Right atrium auricular region (tissue), 2 donors: ENCODE measurements around the gene LMO7. TPM values are rescaled to one million over a fixed set of nuclear protein-coding genes. Genes with fewer than 3 reads are reported as not detected.

Source experiments
- DNase-seq: peaks from one replicate; pipeline ENCODE4 v3.0.0-alpha.2; 2019; ENCODE audit warnings: low spot score
- H3K27ac ChIP-seq, 2 donors: fragments of 200-600 bp; sonication (generic); 1 replicate in 1 of 2; 2 replicates in 1 of 2; pipeline ENCODE4 v1.5.1; 2016 to 2019
- H3K27me3 ChIP-seq, 2 donors: fragments of 200-600 bp; sonication (generic); one replicate each; pipeline versions ENCODE4 v1.5.1 to v1.6.0; 2017 to 2019
- H3K36me3 ChIP-seq: fragments of 200-600 bp; sonication (generic); one replicate; pipeline ENCODE4 v1.5.1; 2016
- H3K4me1 ChIP-seq, 2 donors: fragments of 200-600 bp; sonication (generic); one replicate each; pipeline versions ENCODE4 v1.5.1 to v1.6.0; 2017 to 2019
- H3K4me3 ChIP-seq, 2 donors: fragments of 200-600 bp; sonication (generic); 1 replicate in 1 of 2; 2 replicates in 1 of 2; pipeline ENCODE4 v1.5.1; 2017 to 2019; ENCODE audit warnings: mild to moderate bottlenecking in 1 of 2, moderate library complexity in 1 of 2
- H3K9me3 ChIP-seq, 2 donors: fragments of 200-600 bp; sonication (generic); one replicate each; pipeline ENCODE4 v1.5.1; 2019
- CTCF ChIP-seq, 2 donors: fragments of 200-600 bp; sonication (generic); IDR thresholded peaks; one replicate each; pipeline ENCODE4 v1.5.1; 2019; ENCODE audit warnings: antibody characterized with exemption in 2 of 2
- total RNA-seq, 2 donors: library from RNA; depleted of rRNA; stranded (reverse); fragments of >200 nt; gene quantifications; one replicate each; pipeline ENCODE4 v1.1.0, GENCODE V29; 2016

LMO7 gene
- 100 to 1,000 TPM; 319 to 484 TPM for total RNA-seq

GRCh38 chr13:75635828-75636435 is at the start of gene LMO7:
Gene LMO7, plus strand, starts transcription at chr13:75636330. Its CDS starts 328 bp downstream, at chr13:75636658.
- Histone ChIP-seq H3K36me3 (no peaks in the 10 kb centered on the region), H3K27ac (peak within 1 kb of the TSS; percentile 37 to 46), H3K4me3 (peak within 1 kb of the TSS; percentile 52 to 66), H3K4me1 (peaks cover 0 to 12% of the 10 kb centered on the region in 2 donors), H3K27me3 (no peaks in the 10 kb centered on the region), H3K9me3 (no peaks in the 10 kb centered on the region)
- no peak for DNase-seq
- no peak for TF ChIP-seq CTCF (IDR thresholded peaks at IDR 0.05)

- no peak overlapping the region for H3K27ac ChIP-seq
- peaks cover 0 to 9% of the 10 kb centered on the region in 2 donors for H3K9me3 ChIP-seq
- TF ChIP-seq CTCF (IDR thresholded peaks at IDR 0.05) = no peak
- no peak for DNase-seq
- H3K36me3 ChIP-seq = no peaks in the 10 kb centered on the region
- no peak overlapping the region for H3K4me3 ChIP-seq
- H3K4me1 ChIP-seq = no peaks in the 10 kb centered on the region
- no peaks in the 10 kb centered on the region for H3K27me3 ChIP-seq
These were observed 48.5 kb upstream of the LMO7 start for GRCh38 chr13:75587679-75588078.

- H3K4me1 ChIP-seq = no peaks in the 10 kb centered on the region
- no peak for DNase-seq
- peaks cover 0 to 9% of the 10 kb centered on the region in 2 donors for H3K9me3 ChIP-seq
- no peak overlapping the region for H3K27ac ChIP-seq
- H3K27me3 ChIP-seq = no peaks in the 10 kb centered on the region
- no peak for TF ChIP-seq CTCF (IDR thresholded peaks at IDR 0.05)
- no peak overlapping the region for H3K4me3 ChIP-seq
- peaks cover 4% of the 10 kb centered on the region for H3K36me3 ChIP-seq
These were observed 39.4 kb upstream of the LMO7 start for GRCh38 chr13:75596657-75597182.

- no peaks in the 10 kb centered on the region for H3K27me3 ChIP-seq
- TF ChIP-seq CTCF (IDR thresholded peaks at IDR 0.05) = no peak
- H3K4me1 ChIP-seq = no peaks in the 10 kb centered on the region
- H3K9me3 ChIP-seq = peaks cover 0 to 9% of the 10 kb centered on the region in 2 donors
- DNase-seq = no peak
- peaks cover 4% of the 10 kb centered on the region for H3K36me3 ChIP-seq
- no peak overlapping the region for H3K4me3 ChIP-seq
- H3K27ac ChIP-seq = no peak overlapping the region
These were observed 35.8 kb upstream of the LMO7 start for GRCh38 chr13:75600371-75600770.

- Histone ChIP-seq H3K4me3 (no peak overlapping the region), H3K36me3 (no peaks in the 10 kb centered on the region), H3K27me3 (no peaks in the 10 kb centered on the region), H3K4me1 (no peaks in the 10 kb centered on the region), H3K9me3 (peaks cover 0 to 6% of the 10 kb centered on the region in 2 donors), H3K27ac (no peak overlapping the region)
- TF ChIP-seq CTCF (IDR thresholded peaks at IDR 0.05) = no peak
- no peak for DNase-seq
These were observed 33.1 kb upstream of the LMO7 start for GRCh38 chr13:75603038-75603437.

GRCh38 chr13:75607447-75607846 is 28.7 kb upstream of the LMO7 start:
- H3K36me3 ChIP-seq = no peaks in the 10 kb centered on the region
- H3K27me3 ChIP-seq = no peaks in the 10 kb centered on the region
- no peak overlapping the region for H3K4me3 ChIP-seq
- no peak for DNase-seq
- no peak overlapping the region for H3K27ac ChIP-seq
- H3K9me3 ChIP-seq = no peaks in the 10 kb centered on the region
- no peaks in the 10 kb centered on the region for H3K4me1 ChIP-seq
- no peak for TF ChIP-seq CTCF (IDR thresholded peaks at IDR 0.05)
